ENCODE data around the gene BMPR1B.
"Not testable (repeated sequence)": the region's sequence is repeated elsewhere in the genome, so short reads cannot be mapped to it uniquely, and the experiment has no call there.

The BMPR1B gene

GRCh38 chr4:95027905-95028618 is 270.3 kb downstream of the BMPR1B start:
- no peak for DNase-seq

- no peak for DNase-seq
Measured at GRCh38 chr4:95038791-95039190, 281.0 kb downstream of the BMPR1B start.

GRCh38 chr4:95044324-95044837 is 286.6 kb downstream of the BMPR1B start:
- DNase-seq: peak in 24 of 56 donors; percentile 1 to 68 (median 15)

- no peak for DNase-seq
Measured at GRCh38 chr4:95045429-95045828, 287.7 kb downstream of the BMPR1B start.

GRCh38 chr4:95048296-95048695 is 290.5 kb downstream of the BMPR1B start:
- DNase-seq: no peak

- peak in 11 of 56 donors; percentile 1 to 34 (median 14) for DNase-seq
Measured at GRCh38 chr4:95049551-95050233, 291.9 kb downstream of the BMPR1B start.

- DNase-seq: peak in 24 of 56 donors; percentile 2 to 48 (median 15)
Measured at GRCh38 chr4:95050980-95051701, 293.4 kb downstream of the BMPR1B start.

- DNase-seq: no peak
Measured at GRCh38 chr4:95051702-95052020, 293.9 kb downstream of the BMPR1B start.

GRCh38 chr4:95058991-95059390 is 301.2 kb downstream of the BMPR1B start:
- DNase-seq: no peak

- DNase-seq: no peak
Measured at GRCh38 chr4:95059663-95060062, 301.9 kb downstream of the BMPR1B start.

- no peak for DNase-seq
Measured at GRCh38 chr4:95061220-95061619, 303.5 kb downstream of the BMPR1B start.

GRCh38 chr4:95061801-95062200 is 304.0 kb downstream of the BMPR1B start:
- not testable (repeated sequence) for DNase-seq

GRCh38 chr4:95066050-95066449 is 308.3 kb downstream of the BMPR1B start:
- no peak for DNase-seq

- DNase-seq: no peak
Measured at GRCh38 chr4:95068401-95068800, 310.6 kb downstream of the BMPR1B start.

- DNase-seq: no peak
Measured at GRCh38 chr4:95068818-95069478, 311.2 kb downstream of the BMPR1B start.

- peak in 1 of 56 donors; percentile 5 for DNase-seq
Measured at GRCh38 chr4:95071851-95072250, 314.1 kb downstream of the BMPR1B start.

GRCh38 chr4:95073646-95074045 is 315.9 kb downstream of the BMPR1B start:
- DNase-seq: no peak

GRCh38 chr4:95077864-95078263 is 320.1 kb downstream of the BMPR1B start:
- no peak for DNase-seq

- DNase-seq: no peak
Measured at GRCh38 chr4:95080969-95081368, 323.2 kb downstream of the BMPR1B start.

GRCh38 chr4:95084584-95084983 is 326.8 kb downstream of the BMPR1B start:
- DNase-seq: no peak

- no peak for DNase-seq
Measured at GRCh38 chr4:95085124-95085833, 327.5 kb downstream of the BMPR1B start.

All from amygdala (tissue), 56 donors.